ENCODE measurements around the gene MUC20. TPM values are rescaled to one million over a fixed set of nuclear protein-coding genes. Genes with fewer than 3 reads are reported as not detected.

Gene MUC20
- total and polyA plus RNA-seq, 2 of the 13 experiments (the other 11 are each of a cell fraction or from before 2014, with no cell fraction given): 0.24 to 0.83 TPM

DNA sequence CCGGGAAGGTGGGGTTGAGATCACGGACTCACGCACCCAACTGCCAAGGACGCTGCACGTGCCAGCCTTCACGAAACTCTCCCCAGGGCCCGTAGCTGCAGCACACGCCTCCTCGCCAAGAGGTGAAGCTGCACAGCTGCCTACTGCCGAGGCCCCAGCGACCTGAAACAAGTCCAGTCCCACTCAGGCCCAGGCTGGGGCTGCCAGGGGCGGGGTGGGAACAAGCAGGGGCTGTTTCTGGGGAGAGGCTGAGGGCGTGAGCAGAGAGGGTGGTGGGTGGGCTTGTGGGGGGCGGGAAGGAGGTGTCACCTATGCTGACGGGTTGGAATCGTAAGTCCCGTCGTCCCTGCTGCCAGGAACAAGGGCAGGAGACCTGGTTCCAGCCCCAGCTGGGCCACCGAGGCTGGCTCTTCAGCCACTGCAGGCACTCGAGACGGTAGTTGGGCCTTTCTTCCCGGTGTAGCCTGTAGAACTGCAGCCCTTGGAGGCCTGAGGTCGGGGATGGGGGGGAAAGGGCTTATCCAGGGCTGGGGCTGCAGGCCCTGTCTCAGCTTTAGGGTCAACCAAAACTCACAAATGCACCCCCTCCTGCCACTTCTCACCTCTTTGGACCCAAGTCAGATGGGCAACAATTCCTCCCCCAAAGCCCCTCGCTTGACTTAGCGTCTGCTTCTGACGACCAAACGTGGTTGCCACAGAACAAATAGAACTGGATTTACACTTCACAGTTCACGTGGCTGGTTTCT is 44.4 kb downstream of the MUC20 start:
- Histone ChIP-seq H3K27me3 (ENCODE audit: control insufficient read depth in 1 of 2, insufficient read depth in 2 of 2, low read length in 2 of 2) (peaks cover 13 to 47% of the 10 kb centered on the region in 2 experiments; a peak in 4 of 5 replicates), H4K20me1 (ENCODE audit: insufficient read depth, low read length) (no peaks in the 10 kb centered on the region), H3K79me2 (ENCODE audit: insufficient read depth, low read length) (no peaks in the 10 kb centered on the region), H3K9me3 (ENCODE audit: low read length) (no peaks in the 10 kb centered on the region), H3K27ac (ENCODE audit: extremely low read length, insufficient read depth, low read length) (no peak overlapping the region), H3K4me3 (replicated peaks in 1 of 3; ENCODE audit: insufficient read depth in 1 of 3, low read depth in 2 of 3, low read length in 3 of 3) (no peak overlapping the region), H3K9ac (ENCODE audit: insufficient read depth, low read depth, low read length) (no peak overlapping the region), H3K4me1 (ENCODE audit: insufficient read depth, low read length) (no peaks in the 10 kb centered on the region), H3K4me2 (ENCODE audit: low read depth, low read length) (no peak overlapping the region), H2AFZ (ENCODE audit: low read length) (no peak overlapping the region), H3K36me3 (replicated peaks in 1 of 2; ENCODE audit: control insufficient read depth in 1 of 2, insufficient read depth in 2 of 2, low read length in 2 of 2) (no peaks in the 10 kb centered on the region)
- no peak for ATAC-seq
- no peak for FAIRE-seq
- WGBS (ENCODE audit: low lambda C conversion rate): 56% methylated on average over 14 of the region's 28 CpGs
- intact Hi-C loops (cut with micrococcal nuclease; ENCODE audit: unreplicated experiment): no loop called here
- in situ Hi-C loops (cut with HindIII; ENCODE audit: extremely low pct_ligation_motif_present, low pct_unique_long_range_greater_than_20kb): no loop called here
- CTCF ChIA-PET (ENCODE audit: low intra/inter-chr PET ratio, low total read pairs): no interaction called here
- no peak for DNase-seq (ENCODE audit: low spot score)
- TF ChIP-seq KLF13 (CRISPR knock-in tag; IDR thresholded peaks at IDR 0.05) (no peak), ZNF816 (CRISPR knock-in tag; IDR thresholded peaks at IDR 0.05; ENCODE audit: borderline replicate concordance) (no peak), YY1 (IDR thresholded peaks at IDR 0.05; ENCODE audit: insufficient read depth, insufficient replicate concordance, low read depth, low read length) (no peak), KDM1A (CRISPR knock-in tag; IDR thresholded peaks at IDR 0.05) (no peak), RELA (CRISPR knock-in tag; IDR thresholded peaks at IDR 0.05) (no peak), MTA3 (CRISPR knock-in tag; IDR thresholded peaks at IDR 0.05) (no peak), PCBP2 (optimal IDR thresholded peaks at IDR 0.05; ENCODE audit: low read depth, low read length, poor library complexity, severe bottlenecking) (no peak), ZNF282 (IDR thresholded peaks at IDR 0.05; ENCODE audit: partially characterized antibody) (no peak), ERF (CRISPR knock-in tag; IDR thresholded peaks at IDR 0.05) (no peak), MAZ (IDR thresholded peaks at IDR 0.05; ENCODE audit: borderline replicate concordance, low read depth, low read length) (no peak), MAZ (CRISPR knock-in tag; IDR thresholded peaks at IDR 0.05; ENCODE audit: low read depth) (no peak), ISL2 (CRISPR knock-in tag; IDR thresholded peaks at IDR 0.05) (no peak)
- TF ChIP-seq, protein P1, sequence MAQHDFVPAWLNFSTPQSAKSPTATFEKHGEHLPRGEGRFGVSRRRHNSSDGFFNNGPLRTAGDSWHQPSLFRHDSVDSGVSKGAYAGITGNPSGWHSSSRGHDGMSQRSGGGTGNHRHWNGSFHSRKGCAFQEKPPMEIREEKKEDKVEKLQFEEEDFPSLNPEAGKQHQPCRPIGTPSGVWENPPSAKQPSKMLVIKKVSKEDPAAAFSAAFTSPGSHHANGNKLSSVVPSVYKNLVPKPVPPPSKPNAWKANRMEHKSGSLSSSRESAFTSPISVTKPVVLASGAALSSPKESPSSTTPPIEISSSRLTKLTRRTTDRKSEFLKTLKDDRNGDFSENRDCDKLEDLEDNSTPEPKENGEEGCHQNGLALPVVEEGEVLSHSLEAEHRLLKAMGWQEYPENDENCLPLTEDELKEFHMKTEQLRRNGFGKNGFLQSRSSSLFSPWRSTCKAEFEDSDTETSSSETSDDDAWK (CRISPR knock-in tag; IDR thresholded peaks at IDR 0.05): no peak
- TF ChIP-seq, protein P2, sequence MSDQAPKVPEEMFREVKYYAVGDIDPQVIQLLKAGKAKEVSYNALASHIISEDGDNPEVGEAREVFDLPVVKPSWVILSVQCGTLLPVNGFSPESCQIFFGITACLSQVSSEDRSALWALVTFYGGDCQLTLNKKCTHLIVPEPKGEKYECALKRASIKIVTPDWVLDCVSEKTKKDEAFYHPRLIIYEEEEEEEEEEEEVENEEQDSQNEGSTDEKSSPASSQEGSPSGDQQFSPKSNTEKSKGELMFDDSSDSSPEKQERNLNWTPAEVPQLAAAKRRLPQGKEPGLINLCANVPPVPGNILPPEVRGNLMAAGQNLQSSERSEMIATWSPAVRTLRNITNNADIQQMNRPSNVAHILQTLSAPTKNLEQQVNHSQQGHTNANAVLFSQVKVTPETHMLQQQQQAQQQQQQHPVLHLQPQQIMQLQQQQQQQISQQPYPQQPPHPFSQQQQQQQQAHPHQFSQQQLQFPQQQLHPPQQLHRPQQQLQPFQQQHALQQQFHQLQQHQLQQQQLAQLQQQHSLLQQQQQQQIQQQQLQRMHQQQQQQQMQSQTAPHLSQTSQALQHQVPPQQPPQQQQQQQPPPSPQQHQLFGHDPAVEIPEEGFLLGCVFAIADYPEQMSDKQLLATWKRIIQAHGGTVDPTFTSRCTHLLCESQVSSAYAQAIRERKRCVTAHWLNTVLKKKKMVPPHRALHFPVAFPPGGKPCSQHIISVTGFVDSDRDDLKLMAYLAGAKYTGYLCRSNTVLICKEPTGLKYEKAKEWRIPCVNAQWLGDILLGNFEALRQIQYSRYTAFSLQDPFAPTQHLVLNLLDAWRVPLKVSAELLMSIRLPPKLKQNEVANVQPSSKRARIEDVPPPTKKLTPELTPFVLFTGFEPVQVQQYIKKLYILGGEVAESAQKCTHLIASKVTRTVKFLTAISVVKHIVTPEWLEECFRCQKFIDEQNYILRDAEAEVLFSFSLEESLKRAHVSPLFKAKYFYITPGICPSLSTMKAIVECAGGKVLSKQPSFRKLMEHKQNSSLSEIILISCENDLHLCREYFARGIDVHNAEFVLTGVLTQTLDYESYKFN (CRISPR knock-in tag; conservative IDR thresholded peaks at IDR 0.05): no peak
- TF ChIP-seq, protein P3, sequence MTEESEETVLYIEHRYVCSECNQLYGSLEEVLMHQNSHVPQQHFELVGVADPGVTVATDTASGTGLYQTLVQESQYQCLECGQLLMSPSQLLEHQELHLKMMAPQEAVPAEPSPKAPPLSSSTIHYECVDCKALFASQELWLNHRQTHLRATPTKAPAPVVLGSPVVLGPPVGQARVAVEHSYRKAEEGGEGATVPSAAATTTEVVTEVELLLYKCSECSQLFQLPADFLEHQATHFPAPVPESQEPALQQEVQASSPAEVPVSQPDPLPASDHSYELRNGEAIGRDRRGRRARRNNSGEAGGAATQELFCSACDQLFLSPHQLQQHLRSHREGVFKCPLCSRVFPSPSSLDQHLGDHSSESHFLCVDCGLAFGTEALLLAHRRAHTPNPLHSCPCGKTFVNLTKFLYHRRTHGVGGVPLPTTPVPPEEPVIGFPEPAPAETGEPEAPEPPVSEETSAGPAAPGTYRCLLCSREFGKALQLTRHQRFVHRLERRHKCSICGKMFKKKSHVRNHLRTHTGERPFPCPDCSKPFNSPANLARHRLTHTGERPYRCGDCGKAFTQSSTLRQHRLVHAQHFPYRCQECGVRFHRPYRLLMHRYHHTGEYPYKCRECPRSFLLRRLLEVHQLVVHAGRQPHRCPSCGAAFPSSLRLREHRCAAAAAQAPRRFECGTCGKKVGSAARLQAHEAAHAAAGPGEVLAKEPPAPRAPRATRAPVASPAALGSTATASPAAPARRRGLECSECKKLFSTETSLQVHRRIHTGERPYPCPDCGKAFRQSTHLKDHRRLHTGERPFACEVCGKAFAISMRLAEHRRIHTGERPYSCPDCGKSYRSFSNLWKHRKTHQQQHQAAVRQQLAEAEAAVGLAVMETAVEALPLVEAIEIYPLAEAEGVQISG (CRISPR knock-in tag; IDR thresholded peaks at IDR 0.05): no peak
- BruUV-seq (replicated peaks): no TSS peak
- POLR2A ChIA-PET: no interaction called here

Data from HepG2 (cell line).